HG03064 (cell line): ENCODE measurements around the gene PTPRN2.
A peak's percentile ranks its signal among the peaks of the same experiment; 100 is the strongest.

Experiments used
- ATAC-seq: cut with Tn5 transposase; IDR thresholded peaks from one replicate; pipeline ENCODE4 v1.9.1; 2021; ENCODE audit warnings: low read depth; ENCODE audit not compliant: unreplicated experiment

The PTPRN2 gene

DNA sequence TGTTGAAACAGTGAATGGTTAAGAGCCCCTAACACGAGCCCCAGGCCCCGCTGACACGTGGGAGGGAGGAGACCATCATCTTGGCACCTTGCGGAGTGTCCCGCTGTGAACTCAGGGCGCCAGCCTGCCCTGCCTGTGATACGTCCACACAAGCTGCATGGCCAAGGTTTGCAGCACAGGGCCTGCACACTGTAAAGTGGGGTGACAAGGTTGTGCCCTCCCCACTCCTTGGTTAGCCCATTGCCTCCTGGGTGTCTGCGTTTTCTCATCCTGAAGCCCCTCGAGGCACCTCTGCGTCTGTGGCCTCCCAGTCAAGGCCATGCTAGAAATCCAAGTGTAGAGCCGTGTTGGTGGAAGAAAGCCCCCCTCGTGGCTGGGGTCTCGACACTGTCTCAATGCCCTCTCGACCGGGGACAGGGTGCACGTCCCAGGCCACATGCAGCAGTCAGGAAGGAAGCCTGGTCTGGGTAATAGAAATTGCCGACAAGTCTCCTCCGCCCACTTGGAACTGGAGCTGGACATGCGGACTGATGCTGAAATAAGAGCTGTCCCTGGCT, 1058.8 kb downstream of the PTPRN2 start:
- ATAC-seq, result no peak

DNA sequence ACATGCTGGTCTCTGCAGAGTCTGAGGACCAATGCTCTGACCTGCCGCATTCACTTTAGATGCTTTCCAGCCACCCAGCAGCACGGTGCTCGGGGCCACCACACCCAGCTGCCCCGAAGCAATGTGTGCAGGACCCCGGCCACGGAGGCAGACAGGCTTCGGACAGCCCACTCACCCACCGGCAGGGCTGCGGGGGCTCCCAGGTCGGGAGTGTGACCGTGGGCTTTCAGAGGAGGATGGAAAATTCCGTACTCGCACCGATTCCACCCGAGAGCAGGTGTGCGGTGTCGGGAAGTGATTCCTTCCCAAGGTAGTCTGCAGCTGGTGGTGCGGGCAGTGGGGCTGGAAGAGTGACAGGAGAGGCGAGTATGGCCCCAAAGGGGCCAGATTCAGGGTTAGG, 1059.9 kb downstream of the PTPRN2 start:
- no peak for ATAC-seq

DNA sequence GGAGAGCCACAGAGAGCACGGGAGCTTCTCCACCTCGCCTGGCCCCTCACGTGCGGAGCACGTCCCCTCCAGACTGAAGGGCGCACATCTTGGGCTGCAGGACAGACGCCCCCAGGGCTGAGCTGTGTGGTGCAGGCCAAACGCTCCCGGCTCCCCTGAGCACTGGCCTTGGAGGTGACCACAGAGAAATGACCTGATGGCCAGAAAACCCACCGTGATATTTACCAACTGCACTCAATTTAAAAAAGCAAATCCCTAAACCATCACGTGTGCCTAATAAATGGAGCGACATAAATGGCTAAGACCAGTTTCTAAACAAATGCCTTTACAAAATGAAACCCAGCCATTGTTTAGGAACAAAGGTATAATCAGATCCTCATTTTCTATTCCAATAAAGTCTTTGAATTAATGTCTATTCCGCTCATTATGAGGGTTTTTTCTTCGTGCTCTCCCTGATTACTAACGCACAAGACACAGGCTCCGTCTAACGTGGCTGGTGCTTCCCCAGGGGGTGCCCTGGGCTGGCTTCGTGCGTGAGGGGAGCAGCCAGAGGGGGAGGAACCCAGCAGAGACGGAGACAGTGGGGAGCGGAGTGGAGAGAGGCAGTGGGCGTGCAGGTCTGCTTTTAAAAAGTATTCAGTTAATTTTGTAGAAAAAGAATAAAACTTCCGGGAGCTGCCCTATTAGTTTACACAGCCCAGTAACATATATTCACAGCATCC, 1060.5 kb downstream of the PTPRN2 start:
- no peak for ATAC-seq

DNA sequence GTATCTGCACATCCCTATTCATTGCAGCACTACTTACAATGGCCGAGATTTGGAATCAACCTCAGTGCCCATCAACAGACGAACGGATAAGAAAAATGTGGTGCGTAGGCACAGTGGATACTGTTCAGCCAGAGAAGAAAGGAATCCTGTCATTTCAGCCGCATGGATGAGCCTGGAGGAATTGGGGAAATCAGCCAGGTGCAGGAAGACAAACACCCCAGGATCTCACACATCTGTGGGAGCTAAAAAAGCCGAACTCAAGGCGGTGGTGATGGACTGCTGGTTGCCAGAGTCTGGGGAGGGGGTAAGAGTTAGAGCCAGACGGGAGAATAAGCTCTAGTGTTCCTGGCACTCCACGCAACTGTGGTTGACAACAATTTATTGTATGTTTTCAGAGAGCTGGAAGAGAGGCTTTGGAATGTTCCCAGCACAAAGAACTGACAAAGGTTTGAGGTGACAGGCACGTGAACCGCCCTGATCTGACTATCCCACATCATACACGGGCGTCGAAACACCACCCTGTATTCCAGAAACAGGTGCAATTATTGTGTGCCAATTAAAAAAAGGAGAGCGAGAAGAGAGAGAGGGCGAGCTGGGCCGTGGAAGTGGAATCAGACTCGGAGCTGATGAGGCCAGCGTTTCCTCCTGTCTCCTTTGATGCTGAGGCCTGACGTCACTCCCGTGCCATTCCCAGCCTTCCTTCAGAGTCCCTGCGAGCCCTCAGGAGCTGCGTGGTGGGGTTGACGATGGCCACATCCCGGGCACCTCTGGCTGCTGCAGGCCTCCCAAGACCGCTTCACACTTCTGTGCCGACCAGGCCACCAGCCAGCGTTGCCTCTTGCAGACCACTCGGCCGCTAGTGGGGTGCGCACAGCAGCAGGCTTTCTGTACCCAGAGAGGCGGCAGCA, 1061.4 kb downstream of the PTPRN2 start:
- no peak for ATAC-seq

DNA sequence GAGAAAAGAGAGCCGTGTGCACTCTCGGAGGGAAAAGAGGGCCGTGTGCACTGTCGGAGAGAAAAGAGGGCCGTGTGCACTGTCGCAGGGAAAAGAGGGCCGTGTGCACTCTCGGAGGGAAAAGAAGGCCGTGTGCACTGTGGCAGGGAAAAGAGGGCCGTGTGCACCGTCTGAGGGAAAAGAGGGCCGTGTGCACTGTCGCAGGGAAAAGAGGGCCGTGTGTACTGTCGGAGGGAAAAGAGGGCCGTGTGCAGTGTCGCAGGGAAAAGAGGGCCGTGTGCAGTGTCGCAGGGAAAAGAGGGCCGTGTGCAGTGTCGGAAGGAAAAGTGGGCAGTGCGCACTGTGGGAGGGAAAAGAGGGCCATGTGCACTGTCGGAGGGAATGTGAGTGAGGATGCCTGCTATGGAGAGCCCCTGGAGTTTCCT, 1062.1 kb downstream of the PTPRN2 start:
- no peak for ATAC-seq

DNA sequence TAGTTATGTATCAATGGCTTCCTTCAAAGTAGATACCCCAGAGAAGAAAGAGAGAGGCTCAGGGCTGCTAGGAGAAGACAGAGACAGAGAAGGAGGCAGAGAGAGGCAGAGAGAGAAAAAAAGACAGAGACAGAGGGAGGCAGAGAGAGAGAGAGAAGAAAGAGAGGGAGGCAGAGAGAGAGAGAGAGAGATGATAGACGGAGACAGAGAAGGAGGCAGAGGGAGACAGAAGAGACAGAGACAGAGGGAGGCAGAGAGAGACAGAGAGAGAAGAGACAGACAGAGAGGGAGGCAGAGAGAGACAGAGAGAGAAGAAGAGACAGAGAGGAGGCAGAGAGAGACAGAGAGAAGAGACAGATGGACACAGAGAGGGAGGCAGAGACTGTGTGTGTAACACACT, 1062.9 kb downstream of the PTPRN2 start:
- ATAC-seq, result no peak

DNA sequence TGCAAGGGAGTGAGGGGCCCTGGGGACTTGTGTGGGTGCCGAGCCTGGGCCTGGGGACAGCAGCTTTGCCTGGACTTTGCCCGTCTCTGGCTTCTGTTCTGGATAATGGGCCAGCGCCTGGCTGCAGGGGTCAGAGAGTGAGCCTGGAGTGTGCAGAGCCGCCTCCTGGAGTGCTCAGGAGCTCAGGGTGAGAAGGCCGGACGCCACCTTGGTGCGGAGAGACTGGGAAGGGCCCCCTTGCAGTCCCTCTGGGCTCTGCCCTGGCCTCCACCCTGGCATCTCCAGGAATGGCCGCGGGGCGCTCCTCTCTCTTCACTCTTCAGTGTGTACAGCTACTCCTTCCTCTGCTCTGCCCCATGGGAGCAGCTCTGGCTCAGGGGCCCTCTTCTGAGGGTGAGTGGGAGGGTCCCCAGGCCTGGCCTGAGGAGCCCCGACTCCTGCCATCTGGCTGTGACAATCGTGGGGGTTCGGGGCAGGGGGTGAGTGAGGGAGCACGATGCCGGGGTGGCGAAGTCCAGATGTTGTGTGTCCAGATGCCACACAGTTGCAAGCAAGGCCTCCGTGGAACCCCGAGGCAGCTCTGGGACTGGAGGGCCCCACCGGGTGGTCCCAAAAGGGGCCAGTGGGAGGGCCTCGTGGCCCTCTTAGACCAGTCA, 1063.7 kb downstream of the PTPRN2 start:
- ATAC-seq, result no peak

DNA sequence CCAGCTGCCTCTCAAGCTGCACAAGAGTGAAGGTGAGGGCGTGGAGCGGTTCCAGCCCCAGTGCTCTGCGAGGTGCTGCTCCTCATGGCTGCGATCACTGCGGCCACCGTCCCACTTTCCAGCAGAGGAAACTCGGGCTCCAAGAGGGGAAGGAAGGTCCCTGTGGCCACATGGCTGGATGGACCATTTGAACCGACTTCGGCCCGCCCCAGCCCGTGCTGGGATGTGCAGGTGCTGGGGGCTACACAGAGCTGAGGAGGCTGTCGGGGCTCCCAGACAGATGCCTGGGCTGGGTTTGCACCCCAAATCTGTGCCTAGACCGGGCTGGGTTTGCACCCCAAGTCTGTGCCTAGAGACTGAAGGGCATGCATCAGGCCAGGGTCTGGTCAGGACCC, 1064.3 kb downstream of the PTPRN2 start:
- ATAC-seq, result no peak

DNA sequence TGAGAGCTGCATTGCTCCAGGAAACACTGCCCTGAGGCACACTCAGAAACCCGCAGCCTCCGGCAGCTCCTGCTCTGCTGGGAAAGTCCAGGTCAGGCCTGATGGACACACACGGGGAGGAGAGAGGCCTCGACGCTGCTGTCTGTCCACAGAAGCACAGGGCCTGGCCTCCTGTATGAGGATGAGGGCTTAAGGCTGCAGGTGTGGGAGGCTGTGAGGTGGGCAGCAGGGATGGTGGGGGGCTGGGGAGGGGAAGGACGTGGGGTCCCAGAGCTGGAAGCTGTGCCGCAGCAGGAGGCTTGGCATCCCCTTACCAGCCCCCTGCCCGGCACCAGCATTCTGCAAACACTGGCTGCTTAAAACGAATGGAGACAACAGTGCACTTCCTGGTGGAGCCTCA, 1064.7 kb downstream of the PTPRN2 start:
- no peak for ATAC-seq

DNA sequence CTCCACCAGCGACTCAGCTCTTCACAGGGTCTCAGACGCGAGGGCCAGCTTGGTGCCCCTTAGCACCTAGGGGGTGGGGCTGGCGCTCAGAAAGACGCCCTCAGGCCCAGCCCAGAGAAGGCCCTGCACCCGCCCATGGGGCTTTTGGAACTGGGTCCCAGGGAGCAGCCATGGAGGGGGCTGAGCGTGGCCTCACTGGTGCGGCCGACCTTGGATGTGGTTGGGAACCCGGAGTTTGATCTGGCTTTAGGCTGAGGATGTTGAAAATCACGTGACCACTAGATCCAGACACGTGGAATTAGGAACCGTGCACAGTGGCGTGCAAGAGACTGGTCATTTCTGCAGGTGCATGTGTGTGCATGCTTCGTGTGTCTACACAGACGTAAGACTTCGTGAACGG, 1065.4 kb downstream of the PTPRN2 start:
- no peak for ATAC-seq

DNA sequence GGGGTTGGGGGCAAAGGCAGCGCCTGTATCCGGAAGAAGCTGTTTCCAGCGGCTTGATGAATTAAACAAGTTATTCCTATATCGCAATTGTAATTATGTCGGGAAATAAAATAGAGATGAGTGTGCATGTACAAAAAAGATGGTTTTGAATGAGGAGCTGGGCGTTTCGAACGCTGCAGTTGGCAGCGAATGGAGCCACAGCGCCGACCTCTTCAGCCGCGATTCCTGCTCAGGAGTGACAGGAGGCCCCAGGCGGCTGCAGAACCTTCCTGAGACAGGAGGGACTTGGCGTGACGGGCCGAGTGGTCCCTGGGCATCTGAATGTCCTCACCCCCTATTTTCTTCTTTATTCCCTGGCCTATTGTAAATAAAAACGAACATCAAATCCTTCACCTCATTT, 1065.9 kb downstream of the PTPRN2 start:
- no peak for ATAC-seq

DNA sequence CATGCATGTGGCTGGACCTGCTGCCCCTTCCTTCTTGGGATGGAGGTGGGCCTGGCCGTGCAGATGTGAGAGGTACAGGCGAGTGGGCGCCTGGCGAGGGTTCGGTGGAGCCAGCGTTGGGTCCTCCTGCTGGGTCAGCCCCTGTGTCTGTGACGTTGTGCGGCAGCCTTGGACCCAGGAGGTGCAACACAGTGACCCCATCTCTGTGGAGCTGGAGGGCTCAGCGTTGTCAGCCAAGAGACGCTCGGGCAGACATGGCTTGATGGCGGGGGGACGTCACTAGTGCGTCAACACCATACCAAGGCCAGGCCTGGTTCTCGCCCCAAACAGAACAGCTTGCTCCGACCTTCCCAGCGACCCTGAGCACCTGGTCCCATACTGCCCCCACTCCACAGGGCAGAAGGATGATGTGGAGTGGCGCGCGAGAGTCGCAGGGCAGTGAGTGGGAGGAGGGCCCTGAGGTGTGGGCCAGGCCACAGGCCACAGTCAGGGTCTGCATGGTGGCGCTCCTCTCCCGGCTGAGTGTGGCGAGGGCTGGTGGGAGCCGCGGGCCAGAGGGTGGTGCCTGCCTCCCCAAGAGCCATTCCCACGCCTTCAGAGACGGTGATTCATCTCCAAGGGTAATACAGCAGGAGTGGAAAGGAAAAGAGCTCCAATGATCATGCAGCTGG, 1066.4 kb downstream of the PTPRN2 start:
- ATAC-seq, result no peak

DNA sequence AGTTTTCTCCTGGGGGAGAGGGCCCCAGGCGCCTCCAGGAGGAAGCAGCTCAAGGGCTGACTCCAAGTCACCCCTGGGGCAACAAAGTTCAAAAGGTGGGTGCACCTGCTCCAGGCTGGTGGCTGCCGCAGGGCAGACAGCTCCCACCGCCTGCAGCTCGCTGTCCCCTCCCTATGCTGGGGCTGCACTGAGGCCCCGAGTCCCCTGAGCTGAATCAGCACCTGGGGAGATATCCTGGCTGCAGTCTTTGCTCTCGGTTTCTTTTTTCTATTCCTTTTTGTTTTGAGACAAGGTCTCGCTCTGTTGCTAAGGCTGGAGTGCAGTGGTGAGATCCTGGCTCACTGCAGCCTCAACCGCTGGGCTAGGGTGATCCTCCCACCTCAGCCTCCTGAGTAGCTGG, 1067.4 kb downstream of the PTPRN2 start:
- peak; percentile 92 for ATAC-seq

DNA sequence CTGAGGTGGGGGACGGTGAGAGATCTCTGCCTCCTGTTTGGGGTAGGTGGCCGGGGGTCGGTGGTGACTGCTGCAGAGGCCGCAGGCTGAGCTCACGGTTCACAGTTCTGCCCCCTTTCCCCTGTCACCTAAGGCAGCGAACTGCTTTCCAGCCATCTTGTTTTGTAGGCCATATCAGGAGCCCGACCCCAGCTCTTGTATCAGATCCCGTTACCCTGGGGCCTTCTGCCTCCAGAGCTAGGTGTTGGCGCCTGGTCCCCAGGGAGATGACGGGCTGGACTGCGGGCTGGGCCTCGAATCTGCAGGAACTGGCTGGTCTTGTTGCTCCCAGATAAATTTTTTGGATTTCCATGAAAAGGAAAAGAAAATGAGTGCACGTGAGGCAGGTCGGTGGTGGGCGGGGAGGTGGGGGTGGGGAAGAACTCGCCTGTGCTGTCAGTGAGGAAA, 1067.8 kb downstream of the PTPRN2 start:
- no peak for ATAC-seq

DNA sequence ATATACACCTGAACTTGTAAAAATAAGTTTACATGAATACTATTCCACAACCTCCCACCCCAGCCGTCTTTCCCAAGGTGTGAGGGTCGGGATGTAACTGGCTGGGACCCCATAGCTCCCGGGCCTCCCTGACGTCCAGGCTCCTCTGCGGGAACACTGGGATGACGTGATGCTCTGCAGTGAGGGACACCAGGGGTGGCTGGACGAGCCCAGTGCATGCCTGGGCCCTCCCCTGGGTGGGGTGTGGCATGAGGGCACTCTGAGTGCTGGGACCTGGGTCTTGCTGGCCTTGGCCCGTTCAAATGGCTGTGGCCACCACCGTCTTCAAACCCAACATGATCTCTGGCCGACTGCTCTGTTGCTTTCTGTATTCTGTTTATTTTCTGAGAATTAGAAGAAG, 1068.4 kb downstream of the PTPRN2 start:
- no peak for ATAC-seq

DNA sequence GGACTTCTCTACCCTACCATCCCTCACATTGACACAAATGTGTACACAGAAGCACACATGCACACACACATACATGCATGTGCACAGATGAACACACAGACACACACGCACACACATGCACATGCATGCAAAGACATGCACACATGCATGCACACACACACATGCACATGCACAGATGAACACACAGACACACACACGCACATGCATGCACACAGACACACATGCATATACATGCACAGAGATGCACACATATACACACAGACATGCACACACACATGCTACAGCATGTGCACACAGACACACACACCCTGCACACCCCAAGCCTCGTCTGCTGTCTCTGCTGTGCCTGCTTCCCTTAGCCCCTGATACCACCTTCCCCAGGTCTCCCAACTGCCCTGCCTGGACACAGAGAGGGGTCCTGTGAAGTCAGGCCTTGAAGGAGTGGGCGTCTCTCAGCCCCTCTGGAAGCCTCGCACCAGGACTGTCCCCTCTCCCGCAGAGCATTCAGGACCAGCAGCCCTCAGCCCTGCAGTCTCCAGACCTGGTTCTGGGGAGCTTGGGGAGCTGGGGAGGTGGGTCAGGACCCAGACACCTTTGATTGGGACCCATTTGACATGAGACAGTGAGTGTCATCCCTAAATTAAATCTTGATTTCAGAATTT, 1069.0 kb downstream of the PTPRN2 start:
- ATAC-seq, result no peak

DNA sequence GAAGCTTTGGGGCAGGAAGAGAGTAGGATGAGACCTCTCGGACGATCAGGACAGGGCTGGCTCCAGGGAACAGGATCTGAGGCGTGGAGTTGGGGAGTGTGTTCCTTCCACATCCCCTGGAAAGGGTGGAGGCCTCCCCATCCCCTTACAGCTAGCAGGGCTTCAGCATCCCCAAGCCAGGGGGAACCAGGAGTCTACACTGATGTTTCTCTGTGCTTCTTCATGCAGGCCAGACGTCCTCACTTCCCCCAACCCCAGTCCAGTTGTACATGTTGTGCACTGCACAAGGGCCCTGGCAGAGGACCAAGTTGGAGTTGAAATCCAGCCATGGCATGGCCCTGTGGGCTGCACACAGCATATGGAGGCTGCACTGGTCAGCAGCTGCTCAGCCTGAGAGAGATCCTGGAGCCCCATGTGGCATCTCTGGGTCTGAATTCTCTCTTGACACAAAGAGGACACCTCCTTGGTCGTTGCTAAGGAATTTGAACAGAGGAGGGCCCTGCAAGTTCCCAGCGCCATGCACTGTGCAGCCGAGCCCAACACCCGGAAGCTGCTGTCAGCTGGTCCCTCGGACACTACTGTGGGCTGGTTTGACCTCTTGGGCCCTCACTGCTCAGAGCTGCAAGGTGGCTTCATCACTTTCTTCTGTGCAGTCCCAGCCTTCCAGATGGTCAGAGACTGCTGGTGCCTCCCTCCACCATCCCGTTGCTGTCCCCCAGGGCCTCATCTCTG, 1069.7 kb downstream of the PTPRN2 start:
- no peak for ATAC-seq

DNA sequence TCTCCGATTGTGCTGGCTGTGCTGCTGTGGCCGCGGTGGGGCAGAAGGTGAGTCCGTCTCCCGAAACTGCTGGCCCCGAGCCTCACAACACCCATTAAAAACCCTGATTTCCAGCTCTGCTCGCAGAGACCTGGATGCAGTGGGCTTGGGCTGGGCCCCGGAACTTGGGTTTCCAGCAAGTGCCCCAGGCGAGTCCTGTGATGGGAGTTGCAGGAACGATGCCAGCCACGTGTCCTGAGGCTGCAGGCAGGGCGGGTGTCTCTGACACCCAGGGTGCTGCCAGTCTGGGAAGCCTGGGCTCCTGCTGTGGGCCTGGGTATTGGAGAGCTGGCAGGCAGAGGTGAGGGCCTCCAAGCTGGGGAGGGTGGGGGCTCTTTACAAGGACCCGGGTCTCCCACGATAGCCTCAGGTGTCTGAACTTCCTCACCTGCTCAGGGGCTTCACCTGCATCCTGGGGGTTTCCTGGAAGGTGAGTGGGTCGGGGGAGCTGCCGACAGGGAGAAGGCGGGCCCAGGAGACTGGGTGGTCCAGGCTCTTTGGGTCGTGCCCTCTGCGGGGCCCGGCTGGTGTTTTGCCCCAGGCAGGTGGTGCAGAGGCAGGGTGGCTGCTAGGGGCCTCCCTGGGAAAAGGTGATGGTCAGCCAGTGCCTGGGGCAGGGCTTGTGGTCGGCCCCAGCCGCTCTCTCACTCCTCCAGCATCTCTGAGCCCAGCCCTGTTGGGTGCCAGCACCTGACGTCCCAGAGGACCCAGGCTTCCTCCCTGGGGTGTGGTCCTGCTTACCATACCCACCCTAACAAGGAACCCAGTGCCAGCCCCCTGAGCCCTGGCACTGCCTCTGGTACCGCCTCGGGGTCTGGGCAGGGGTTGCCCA, 1070.5 kb downstream of the PTPRN2 start:
- no peak for ATAC-seq
